Measurements from ENCODE around the gene FNDC10. TPM values are rescaled to one million over a fixed set of nuclear protein-coding genes. Genes with fewer than 3 reads are reported as not detected.

Gene FNDC10
- total RNA-seq, 2 donors from 2014 or later: 1.3 to 2.5 TPM

DNA sequence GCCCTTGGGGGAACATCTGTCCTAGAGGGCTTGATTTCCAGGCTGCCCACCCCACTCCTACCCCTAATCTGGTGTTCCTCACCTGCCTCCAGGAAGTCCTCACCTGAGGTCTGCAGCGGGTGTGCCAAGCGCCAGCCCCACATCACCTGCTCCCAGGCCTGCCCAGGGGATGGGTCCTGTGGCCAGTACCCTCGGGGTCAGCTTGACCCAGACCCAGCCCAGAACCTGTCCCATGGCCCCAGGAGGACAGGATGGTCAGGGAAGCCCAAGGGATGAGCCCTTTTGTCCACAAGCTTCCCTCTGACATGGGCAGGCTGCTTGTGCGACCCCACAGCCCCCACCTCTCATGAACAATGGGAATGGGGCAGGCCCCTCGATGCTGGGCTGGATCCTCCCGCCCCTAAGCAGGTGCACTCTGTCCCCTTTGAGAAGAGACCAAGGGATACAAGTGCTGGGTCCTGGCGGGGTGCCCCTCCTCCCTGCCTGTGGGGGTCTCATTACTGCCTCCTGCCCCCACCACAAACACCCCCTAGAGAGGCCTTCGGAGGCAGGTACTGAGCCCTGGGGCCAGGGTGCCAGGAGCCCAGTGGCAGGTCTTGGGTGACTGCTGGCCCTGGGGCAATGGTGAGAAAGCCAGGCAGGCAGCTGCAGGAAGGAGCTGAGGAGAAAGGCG is 18.6 kb upstream of the FNDC10 start:
- intact Hi-C loops (cut with DNase I): no loop called here
- DNase-seq (no peak), ATAC-seq (no peak)

DNA sequence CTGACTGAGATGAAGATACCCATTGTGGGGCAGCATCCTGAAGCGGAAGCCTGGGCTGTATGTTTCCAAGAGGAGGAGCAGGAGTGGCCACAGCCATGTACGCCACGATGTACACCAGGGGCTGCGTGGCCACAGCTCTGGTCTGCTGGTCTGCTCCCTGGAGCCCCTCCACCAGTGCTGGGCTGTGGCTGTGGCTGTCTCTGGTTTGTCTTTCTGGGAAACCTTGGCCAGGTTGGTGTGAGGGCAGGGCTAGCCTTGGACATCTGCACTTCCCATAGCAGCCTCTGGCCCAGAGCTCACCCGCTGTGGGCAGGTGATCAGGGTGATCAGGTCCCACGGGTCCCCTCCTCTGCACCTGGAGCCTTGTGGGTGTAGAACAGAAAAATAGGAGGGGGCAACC is 18.0 kb upstream of the FNDC10 start:
- DNase-seq (no peak), ATAC-seq (no peak)
- intact Hi-C loops (cut with DNase I): no loop called here

DNA sequence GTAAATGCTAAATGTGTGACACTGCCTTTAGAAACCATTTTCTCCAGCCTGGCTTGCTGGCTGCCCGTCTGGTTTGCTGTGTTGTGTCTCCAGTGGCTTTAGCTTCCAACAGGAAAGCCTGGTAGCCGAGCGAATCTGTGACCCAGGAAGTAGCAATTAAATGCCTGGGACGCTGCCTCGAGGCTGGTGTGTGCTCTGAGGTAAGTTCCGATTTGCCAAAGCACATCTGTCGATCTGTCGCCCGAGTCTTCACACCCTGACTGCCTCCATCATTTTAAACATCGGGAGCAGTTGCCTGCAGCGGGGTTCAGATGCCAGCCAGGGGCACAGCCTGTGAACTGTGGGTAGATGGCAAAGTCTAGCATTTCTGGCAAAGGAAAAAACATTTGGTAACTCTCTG is 17.6 kb upstream of the FNDC10 start:
- DNase-seq (no peak), ATAC-seq (no peak)
- intact Hi-C loops (cut with DNase I): no loop called here

DNA sequence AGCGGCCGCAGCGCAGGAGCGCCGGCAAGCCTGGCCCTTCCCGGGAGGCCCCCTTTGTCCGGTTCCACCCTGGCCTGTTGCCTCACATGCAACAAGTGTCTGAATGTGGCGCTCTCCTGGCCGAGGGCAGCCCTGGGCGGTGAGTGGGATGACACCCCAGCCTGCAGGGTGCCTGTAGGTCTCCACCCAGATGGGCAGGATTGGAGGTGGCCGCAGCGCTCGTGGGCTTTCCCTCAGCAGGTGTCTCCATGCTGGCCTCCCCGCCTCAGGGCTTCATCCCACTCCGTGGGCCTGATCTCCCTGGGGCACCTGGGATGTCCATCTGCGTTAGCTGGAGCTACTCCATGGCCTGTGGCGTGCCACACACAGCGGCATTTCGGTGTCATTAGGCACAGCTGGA is 16.9 kb upstream of the FNDC10 start:
- intact Hi-C loops (cut with DNase I): no loop called here
- peak; percentile 40 for DNase-seq
- ATAC-seq: no peak

DNA sequence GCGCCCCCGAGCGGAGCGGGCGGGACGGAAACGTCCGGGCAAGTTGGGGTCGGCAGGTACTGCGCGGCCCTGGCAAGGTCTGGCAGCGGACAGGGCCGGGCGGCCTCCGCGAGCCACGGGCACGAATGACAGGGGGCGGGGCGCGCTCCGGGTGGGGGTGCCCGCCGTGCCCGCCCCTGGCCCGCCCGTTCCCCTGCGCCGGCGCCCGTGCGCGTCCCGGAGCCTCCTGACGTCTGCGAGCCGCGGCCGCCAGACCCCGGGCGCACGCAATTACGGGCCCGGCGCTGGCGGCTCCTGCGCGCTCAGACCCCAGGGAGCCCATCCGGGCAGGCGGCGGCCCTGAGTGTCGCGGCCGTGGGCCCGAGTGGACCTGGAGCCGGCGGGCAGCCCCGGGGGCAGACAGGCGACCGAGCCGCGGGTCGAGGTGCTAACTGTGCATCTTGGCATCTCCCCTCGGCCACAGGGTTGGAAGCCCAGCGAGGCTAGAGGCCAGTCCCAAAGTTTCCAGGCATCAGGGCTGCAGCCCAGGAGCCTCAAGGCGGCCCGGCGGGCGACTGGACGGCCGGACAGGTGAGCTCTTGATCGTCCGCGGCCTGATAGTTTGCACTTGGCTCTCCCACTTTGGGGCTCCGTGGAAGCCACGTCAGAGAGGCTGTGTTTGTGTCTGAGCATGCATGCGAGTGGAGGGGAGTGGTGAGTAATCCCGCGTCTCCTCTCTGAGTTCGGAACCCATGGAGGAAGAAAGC is 16.3 kb upstream of the FNDC10 start:
- intact Hi-C loops (cut with DNase I): no loop called here
- DNase-seq (peak; percentile 66), ATAC-seq (peak; percentile 9 to 32)

DNA sequence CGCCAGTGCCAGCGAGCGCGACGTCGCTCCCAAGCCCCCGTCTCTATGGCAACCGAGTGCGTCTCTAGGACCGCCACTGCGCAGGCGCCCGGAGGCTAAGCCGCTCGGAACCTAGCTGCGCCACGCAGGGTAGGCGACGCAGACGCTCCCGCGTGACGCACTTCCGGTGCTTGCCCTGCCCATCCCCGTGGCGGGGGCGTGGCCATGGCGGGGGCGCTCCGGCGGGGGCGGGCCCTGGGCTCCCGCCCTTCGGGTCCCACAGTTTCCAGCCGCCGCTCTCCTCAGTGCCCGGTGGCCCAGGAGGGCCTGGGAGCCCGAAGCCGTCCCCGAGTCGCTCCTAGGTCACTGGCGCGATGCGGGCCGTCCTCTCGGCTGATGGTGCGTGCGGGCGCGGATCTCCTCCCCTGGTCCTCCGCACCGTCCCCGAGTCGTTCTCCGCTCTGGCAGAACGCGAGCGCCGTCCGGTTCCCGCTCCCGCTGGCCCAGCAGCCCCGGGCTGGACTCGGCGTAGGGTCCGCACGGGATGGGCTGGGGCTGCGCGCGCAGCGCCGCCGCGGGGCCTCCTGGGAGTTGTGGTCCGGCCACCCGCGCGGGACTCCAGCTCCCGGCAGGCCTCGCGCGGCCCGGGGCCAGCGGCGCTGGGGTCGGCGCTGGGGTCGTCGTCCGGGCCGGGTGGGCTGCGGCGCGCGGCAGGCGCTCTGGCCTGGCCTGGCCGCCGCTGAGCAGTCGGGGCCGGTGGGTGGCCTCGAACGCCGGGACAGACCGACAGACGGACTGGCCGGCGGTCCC is 15.5 kb upstream of the FNDC10 start, which contains the start of gene MIB2:
Gene MIB2 (plus strand): TSS at position 245 of the 789 bp plus-strand sequence. CDS start 7,953 bp downstream, outside the sequence.
- intact Hi-C loops (cut with DNase I): loop anchor here in 1 of 2 donors (2.0 kb wide), 1 partner anchor 41 kb away; the partner anchor contains the start of gene SSU72
- ATAC-seq: peak; percentile 94 to 96
- peak; percentile 97 for DNase-seq

DNA sequence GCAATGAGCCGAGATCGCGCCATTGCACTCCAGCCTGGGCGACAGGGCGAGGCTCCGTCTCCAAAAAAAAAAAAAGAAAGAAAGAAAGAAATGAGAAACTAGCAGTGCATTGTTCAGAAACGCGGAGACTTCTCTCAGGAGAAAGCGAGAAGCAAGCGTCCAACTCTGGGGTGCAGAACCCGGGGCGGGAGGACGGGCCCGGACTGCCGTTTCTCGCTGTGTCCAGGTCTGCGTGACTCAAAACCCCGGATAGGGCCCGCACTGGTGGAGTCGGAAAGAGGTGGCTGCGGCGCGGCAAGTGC is 15.0 kb upstream of the FNDC10 start:
- DNase-seq (no peak), ATAC-seq (no peak)
- intact Hi-C loops (cut with DNase I): loop anchor here in 1 of 2 donors (2.0 to 5.0 kb wide), 2 partner anchors 40 to 53 kb away; partner anchors contain the start of gene SSU72

DNA sequence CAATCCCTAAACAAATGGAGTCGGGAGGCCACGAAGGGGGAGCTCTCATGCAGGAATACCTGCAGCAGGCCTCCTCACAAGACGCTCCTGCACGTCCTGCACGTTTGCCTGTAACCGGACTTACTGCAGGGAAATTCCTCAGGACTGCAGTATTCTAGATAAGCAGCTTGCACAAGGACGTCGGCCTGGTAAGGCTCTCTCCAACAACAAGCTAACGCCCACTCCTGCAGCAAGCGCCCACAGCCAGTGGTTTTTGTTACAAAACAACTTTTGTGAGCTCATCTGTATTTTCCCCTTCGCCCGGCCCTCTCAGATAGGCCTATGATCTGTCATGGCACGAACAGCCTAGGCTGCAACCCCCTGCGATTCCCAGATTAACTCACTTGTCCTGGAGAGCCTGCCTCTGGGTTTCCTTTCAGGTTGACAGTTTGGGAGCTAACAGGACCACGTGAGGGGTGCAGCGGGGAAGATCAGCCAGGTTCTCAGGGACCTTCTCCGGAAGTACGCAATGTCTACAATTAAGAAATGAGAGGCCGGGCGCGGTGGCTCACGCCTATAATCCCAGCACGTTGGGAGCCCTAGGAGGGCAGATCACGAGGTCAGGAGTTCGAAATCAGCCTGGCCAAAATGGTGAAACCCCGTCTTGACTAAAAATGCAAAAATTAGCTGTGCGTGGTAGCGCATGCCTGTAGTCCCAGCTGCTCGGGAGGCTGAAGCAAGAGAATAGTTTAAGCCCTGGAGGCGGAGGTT is 14.4 kb upstream of the FNDC10 start:
- intact Hi-C loops (cut with DNase I): loop anchor here in 1 of 2 donors (2.0 to 5.0 kb wide), 2 partner anchors 40 to 52 kb away; partner anchors contain the start of gene SSU72
- peak in 1 of 2 donors; percentile 10 for ATAC-seq

DNA sequence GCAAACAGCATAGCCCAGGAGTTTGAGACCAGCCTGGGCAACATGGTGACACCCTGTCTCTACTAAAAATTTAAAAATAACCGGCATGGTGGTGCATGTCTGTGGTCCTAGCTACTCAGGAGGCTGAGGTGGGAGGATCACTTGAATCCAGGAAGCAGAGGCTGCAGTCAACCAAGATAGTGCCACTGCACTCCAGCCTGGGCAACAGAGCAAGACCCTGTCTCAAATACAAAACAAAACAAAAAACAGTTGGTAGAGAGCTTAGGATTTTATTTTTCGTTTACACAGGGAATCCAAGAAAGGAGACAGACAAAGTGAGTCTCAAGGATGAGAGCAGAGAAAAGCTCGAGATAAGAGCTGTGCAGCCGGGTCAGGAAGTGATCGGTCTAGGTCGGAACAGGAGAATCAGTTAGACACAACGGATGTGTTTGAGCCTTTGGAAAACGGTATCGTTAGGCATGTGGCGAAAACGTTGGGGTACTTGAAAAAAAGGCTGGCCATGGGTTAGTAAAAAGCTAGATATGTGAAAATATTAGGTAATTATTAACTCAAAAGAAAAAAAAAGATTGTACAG is 13.7 kb upstream of the FNDC10 start:
- ATAC-seq (no peak), DNase-seq (no peak)
- intact Hi-C loops (cut with DNase I): loop anchor here in 1 of 2 donors (2.0 to 5.0 kb wide), 2 partner anchors 39 to 51 kb away; partner anchors contain the start of gene SSU72

More for the DNA sequence above, 14.4 kb upstream of the FNDC10 start:
- peak; percentile 59 for DNase-seq

DNA sequence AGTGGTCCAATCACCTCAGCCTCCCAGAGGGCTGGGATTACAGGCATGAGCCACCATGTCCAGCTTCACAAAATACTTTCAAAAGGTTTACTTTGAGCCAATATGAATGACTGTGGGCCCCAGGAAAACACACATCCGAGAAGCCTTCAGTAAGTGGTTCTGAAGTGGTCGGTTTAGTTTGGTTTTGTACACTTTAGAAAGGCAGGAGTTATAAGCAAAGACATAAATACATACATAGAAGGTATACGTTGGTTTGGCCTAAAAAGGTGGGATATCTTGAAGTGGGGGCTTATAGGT is 12.1 kb upstream of the FNDC10 start:
- DNase-seq: no peak
- ATAC-seq: no peak
- intact Hi-C loops (cut with DNase I): loop anchor here in 1 of 2 donors (5.0 kb wide), 1 partner anchor 50 kb away; no protein-coding TSS in a partner anchor

DNA sequence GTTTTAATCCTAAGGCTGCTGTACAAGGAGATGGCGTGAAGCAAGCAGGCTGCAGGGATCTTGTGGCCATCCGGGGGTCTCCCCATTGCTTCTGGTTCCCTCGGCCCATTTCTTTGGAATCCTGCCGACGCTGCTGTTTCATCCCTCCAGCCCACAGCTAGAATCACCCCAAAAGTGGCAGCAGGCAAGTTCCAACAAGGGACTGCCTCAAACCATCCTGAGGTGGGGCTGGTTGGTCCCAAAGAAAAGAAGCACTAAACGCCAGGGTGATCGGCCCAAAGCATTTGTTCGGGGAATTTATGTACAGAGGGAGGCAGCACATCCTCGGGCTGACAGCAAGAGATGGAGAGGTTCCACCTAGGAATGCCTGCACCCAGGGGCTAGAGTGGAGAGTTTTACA is 10.9 kb upstream of the FNDC10 start:
- ATAC-seq (no peak), DNase-seq (no peak)
- intact Hi-C loops (cut with DNase I): loop anchor here in 1 of 2 donors (5.0 kb wide), 1 partner anchor 48 kb away; no protein-coding TSS in a partner anchor

DNA sequence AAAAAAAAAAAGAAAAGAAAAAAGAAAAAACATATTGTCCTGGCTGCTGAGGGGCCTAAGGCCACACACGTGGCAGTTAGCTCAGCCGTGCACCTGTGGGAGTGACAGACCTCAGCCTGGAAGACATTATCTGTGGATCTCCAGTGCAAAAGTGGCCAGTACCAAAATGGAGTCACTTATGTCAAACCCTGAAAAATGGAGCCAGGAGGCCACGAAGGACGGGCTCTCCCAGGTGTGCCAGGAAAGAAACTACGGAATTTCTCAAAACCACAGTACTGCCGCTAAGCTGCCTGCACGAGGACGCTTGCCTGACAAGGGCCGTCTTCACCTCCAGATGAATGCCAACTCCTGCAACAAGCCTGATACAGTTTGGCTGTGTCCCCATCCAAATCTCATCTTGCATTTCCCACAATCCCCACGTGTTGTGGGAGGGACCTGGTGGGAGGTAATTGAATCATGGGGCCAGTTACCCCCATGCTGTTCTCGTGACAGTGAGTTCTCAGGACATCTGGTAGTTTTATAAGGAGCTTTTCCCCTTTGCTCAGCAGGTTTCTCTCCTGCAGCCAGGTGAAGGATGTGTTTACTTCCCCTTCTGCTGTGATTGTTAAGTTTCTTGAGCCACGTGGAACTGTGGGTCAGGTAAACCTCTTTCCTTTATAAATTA is 10.0 kb upstream of the FNDC10 start:
- intact Hi-C loops (cut with DNase I): loop anchor here in 1 of 2 donors (5.0 kb wide), 1 partner anchor 48 kb away; no protein-coding TSS in a partner anchor
- DNase-seq (no peak), ATAC-seq (no peak)

DNA sequence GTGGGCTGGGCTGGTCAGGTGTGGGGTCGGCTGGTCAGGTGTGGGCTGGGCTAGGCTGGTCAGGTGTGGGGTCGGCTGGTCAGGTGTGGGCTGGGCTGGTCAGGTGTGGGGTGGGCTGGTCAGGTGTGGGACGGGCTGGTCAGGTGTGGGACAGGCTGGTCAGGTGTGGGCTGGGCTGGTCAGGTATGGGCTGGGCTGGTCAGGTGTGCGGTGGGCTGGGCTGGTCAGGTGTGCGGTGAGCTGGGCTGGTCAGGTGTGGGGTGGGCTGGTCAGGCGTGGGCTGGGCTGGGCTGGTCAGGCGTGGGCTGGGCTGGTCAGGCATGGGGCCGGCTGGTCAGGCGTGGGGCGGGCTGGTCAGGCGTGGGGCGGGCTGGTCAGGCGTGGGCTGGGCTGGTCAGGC is 6.3 kb upstream of the FNDC10 start:
- intact Hi-C loops (cut with DNase I): no loop called here
- ATAC-seq (no peak), DNase-seq (no peak)

DNA sequence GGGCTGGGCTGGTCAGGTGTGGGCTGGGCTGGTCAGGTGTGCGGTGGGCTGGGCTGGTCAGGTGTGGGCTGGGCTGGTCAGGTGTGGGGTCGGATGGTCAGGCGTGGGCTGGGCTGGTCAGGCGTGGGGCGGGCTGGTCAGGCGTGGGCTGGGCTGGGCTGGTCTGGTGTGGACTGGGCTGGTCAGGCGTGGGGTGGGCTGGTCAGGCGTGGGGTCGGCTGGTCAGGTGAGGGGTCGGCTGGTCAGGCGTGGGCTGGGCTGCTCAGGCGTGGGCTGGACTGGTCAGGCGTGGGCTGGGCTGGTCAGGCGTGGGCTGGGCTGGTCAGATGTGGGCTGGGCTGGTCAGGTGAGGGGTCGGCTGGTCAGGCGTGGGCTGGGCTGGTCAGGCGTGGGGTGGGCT is 5.8 kb upstream of the FNDC10 start:
- ATAC-seq: no peak
- intact Hi-C loops (cut with DNase I): no loop called here
- no peak for DNase-seq

DNA sequence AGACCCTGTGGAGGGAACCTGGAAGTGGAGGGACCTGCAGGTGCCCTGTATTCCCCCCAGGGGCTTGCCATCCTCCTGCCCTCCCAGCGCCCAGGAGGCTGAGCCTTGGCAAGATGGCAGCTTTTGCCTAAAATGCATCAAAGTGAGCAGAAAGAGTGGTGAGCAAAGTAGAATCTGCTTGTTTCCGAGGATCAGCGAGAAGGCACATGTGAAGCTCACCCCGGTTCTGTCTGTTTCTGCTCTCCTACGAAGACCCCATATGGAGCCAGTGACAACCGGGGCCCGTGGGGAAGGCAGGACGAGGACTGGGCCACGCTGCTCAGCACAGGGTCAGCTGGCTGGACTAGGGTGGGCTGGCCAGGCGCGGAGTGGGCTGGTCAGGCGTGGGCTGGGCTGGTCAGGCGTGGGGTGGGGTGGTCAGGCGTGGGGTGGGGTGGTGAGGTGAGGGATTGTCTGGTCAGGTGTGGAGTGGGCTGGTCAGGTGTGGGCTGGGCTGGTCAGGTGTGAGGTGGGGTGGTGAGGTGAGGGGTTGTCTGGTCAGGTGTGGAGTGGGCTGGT is 5.2 kb upstream of the FNDC10 start:
- no peak for ATAC-seq
- intact Hi-C loops (cut with DNase I): no loop called here
- no peak for DNase-seq

DNA sequence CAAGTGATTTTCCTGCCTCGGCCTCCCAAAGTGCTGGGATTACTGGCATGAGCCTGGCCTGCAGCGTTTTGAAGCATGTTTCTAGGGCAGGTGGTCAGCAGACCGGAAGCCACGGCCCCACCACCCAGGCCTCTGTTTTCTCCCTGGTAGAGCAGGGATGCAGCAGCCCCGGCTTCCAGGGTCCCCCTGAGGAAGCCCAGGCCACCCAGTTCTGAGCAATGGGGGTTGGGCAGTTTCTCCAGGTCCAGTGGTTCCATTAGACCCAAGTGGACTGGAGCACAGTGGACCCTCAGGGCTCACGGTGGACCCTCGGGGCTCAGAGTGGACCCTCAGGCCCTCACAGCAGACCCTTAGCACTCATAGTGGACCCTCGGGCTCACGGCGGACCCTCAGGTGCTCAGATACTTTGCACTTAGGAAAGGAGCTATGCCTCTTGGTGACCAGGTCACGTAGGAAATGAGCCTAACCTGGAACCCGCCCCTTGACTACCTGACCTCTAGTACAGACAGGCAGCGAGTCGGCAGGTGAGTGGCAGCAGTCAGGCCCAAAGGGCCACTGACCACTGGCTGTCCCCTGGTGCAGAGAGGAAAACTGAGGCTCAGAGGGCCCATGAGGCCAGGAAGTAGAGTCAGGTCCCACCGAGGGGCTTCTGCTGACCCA is 4.6 kb upstream of the FNDC10 start:
- DNase-seq (no peak), ATAC-seq (no peak)
- intact Hi-C loops (cut with DNase I): no loop called here

DNA sequence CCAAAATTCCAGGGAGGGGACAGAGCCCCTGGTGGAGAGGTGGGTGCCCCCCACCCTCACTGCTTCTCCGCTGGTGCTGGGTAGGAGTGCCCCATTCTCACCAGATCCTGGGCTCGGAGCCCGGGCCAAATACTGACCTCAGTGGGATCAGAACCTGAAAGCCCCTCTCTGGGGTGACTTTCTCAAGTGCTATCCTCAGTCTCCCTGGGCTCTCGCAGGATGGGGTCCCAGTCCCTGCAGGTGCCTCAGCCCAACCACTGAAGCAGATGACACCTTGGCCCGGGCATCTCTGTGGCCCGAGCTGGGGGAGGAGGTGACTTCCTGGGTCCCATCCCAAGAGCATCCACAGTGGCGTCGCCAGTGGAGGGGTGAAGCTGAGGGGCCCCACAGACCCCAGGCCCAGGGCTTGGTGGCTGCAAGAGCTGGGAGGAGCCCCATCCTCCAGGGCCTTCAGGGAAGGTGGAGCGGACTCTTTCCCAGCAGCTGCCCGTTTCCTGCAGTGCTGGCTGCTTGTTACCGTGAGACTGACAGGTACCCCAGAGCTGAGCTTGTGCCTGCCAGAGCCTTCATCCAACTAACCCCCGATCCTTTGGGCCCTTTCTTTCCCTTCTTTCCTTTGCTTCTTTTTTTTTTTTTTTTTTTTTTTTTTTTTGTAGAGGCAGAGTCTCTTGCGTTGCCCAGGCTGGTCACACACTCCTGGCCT is 3.9 kb upstream of the FNDC10 start:
- DNase-seq (no peak), ATAC-seq (no peak)
- intact Hi-C loops (cut with DNase I): no loop called here

Measured in left cardiac atrium (tissue), 4 donors.